GM23338 (cell line): ENCODE measurements around the gene FBN2. TPM values are rescaled to one million over a fixed set of nuclear protein-coding genes. Genes with fewer than 3 reads are reported as not detected.
A peak's percentile ranks its signal among the peaks of the same experiment; 100 is the strongest.

Experiments used
- ATAC-seq: fragments of 200-7000 bp; cut with Tn5 transposase; 3 replicates; pipeline ENCODE4 v1.9.1; 2020
- DNase-seq: peaks from one replicate; pipeline ENCODE4 v3.0.0-alpha.2; 2015; ENCODE audit warnings: low spot score
- H2AFZ ChIP-seq: fragments of 200-600 bp; sonication (generic); 2 replicates; pipeline ENCODE4 v1.8.0; 2016; ENCODE audit warnings: antibody characterized with exemption, mild to moderate bottlenecking, moderate library complexity
- H3F3A ChIP-seq: fragments of 200-600 bp; sonication (generic); replicated peaks from 2 replicates; pipeline ENCODE4 v1.8.0; 2017; ENCODE audit warnings: antibody characterized with exemption, mixed run types, low read depth
- H3K27ac ChIP-seq: fragments of 200-600 bp; sonication (generic); 2 replicates; pipeline ENCODE4 v1.6.1; 2016; ENCODE audit warnings: low read depth
- H3K27me3 ChIP-seq: fragments of 200-600 bp; sonication (generic); 2 replicates; pipeline ENCODE4 v1.8.0; 2016; ENCODE audit warnings: mild to moderate bottlenecking, mixed run types, moderate library complexity; ENCODE audit not compliant: insufficient read depth
- H3K36me3 ChIP-seq: fragments of 200-600 bp; sonication (generic); 2 replicates; pipeline ENCODE4 v1.8.0; 2016; ENCODE audit warnings: mild to moderate bottlenecking; ENCODE audit not compliant: insufficient read depth
- H3K4me1 ChIP-seq: fragments of 200-600 bp; sonication (generic); 2 replicates; pipeline ENCODE4 v1.8.0; 2016; ENCODE audit warnings: mild to moderate bottlenecking, moderate library complexity; ENCODE audit not compliant: insufficient read depth
- H3K4me2 ChIP-seq: fragments of 200-600 bp; sonication (generic); 2 replicates; pipeline ENCODE4 v1.7.1; 2017; ENCODE audit warnings: mixed run types
- H3K4me3 ChIP-seq: fragments of 200-600 bp; sonication (generic); 2 replicates; pipeline ENCODE4 v1.6.1; 2016; ENCODE audit warnings: mixed run types
- H3K79me2 ChIP-seq: fragments of 200-600 bp; sonication (generic); replicated peaks from 2 replicates; pipeline ENCODE4 v1.8.0; 2017; ENCODE audit warnings: mild to moderate bottlenecking; ENCODE audit not compliant: insufficient read depth
- H3K9me2 ChIP-seq: fragments of 200-600 bp; sonication (generic); 2 replicates; pipeline ENCODE4 v1.8.0; 2017; ENCODE audit not compliant: insufficient read depth
- H4K20me1 ChIP-seq: fragments of 200-600 bp; sonication (generic); replicated peaks from 2 replicates; pipeline ENCODE4 v1.8.0; 2017; ENCODE audit warnings: mild to moderate bottlenecking; ENCODE audit not compliant: insufficient read depth
- H3K27ac Mint-ChIP-seq: 2 replicates; pipeline ENCODE4 v1.8.0; 2020; ENCODE audit warnings: inconsistent platforms, mild to moderate bottlenecking, moderate library complexity, mixed read lengths
- H3K27me3 Mint-ChIP-seq: 3 replicates; pipeline ENCODE4 v1.8.0; 2022; ENCODE audit warnings: low read depth, mild to moderate bottlenecking, moderate library complexity, mixed read lengths, inconsistent platforms; ENCODE audit not compliant: insufficient read depth, poor library complexity
- H3K36me3 Mint-ChIP-seq: 3 replicates; pipeline ENCODE4 v1.8.0; 2021; ENCODE audit warnings: low read depth, mild to moderate bottlenecking, inconsistent platforms, moderate library complexity, mixed read lengths
- H3K4me1 Mint-ChIP-seq: 3 replicates; pipeline ENCODE4 v1.8.0; 2020; ENCODE audit warnings: mild to moderate bottlenecking, inconsistent platforms, mixed read lengths
- H3K4me3 Mint-ChIP-seq: 3 replicates; pipeline ENCODE4 v1.8.0; 2021; ENCODE audit warnings: moderate library complexity, mild to moderate bottlenecking, inconsistent platforms, mixed read lengths
- H3K9me3 Mint-ChIP-seq: 3 replicates; pipeline ENCODE4 v1.8.0; 2020; ENCODE audit warnings: moderate library complexity, mild to moderate bottlenecking, inconsistent platforms, mixed read lengths
- CREB1 ChIP-seq: fragments of 250-450 bp; sonication (Bioruptor Pico); IDR thresholded peaks from 2 replicates; pipeline ENCODE4 v1.5.0; 2020; ENCODE audit warnings: low read depth, mild to moderate bottlenecking, moderate library complexity
- CTCF ChIP-seq, 2 experiments: fragments of 200-600 bp in 1 of 2; sonication (generic) in 1 of 2; conservative IDR thresholded peaks; 2 replicates each; pipeline versions ENCODE4 v1.5.1 to v1.6.1; 2016 to 2017; ENCODE audit warnings: antibody characterized with exemption in 2 of 2, low read depth in 2 of 2, mild to moderate bottlenecking in 2 of 2, moderate library complexity in 1 of 2
- EZH2phosphoT487 ChIP-seq: fragments of 200-600 bp; sonication (generic); IDR thresholded peaks from one replicate; pipeline ENCODE4 v1.8.1; 2018; ENCODE audit warnings: antibody characterized with exemption; ENCODE audit not compliant: unreplicated experiment
- NANOG ChIP-seq: IDR thresholded peaks from 2 replicates; pipeline ENCODE4 v1.6.1; 2016; ENCODE audit warnings: antibody characterized with exemption, borderline replicate concordance
- POLR2AphosphoS5 ChIP-seq: IDR thresholded peaks from 2 replicates; pipeline ENCODE4 v1.6.1; 2016; ENCODE audit warnings: antibody characterized with exemption, low read depth
- STAT1 ChIP-seq: IDR thresholded peaks from one replicate; pipeline ENCODE4 v1.6.1; 2016; ENCODE audit warnings: antibody characterized with exemption; ENCODE audit not compliant: unreplicated experiment
- ZNF462 ChIP-seq: fragments of 250-450 bp; sonication (Bioruptor Pico); IDR thresholded peaks from 2 replicates; pipeline ENCODE4 v1.5.0; 2020; ENCODE audit warnings: mild to moderate bottlenecking, moderate library complexity
- polyA plus RNA-seq: library from polyadenylated mRNA; unstranded; fragments of >200 nt; fragmentation: Nextera tagmentation; extraction: Ambion mirVana; gene quantifications from 2 replicates; pipeline ENCODE4 v1.2.1, GENCODE V29; 2016
- total RNA-seq: library from RNA; depleted of rRNA; stranded (reverse); fragments of >200 nt; shearing (Covaris generic); gene quantifications from 2 replicates; pipeline ENCODE4 v1.2.3, GENCODE V29; 2014

The FBN2 gene
- total and polyA plus RNA-seq, 2 experiments from 2014 or later, result 2.6 to 13.6 TPM

- no peak for TF ChIP-seq EZH2phosphoT487
- no peak for TF ChIP-seq CREB1
These were observed 124.7 kb downstream of the FBN2 start (continued) for GRCh38 chr5:128413356-128413755.

- TF ChIP-seq CTCF (conservative IDR thresholded peaks at IDR 0.05; ENCODE audit: low read depth in 2 of 2) (peak; percentile 23 to 44; a peak in 2 of 4 replicates), NANOG (no peak), STAT1 (no peak)
These were observed 125.7 kb downstream of the FBN2 start for GRCh38 chr5:128412145-128412930.

GRCh38 chr5:128409166-128409800 is 128.8 kb downstream of the FBN2 start:
- Mint-ChIP-seq H3K4me3 (no peak overlapping the region), H3K27ac (peak overlapping the region; percentile 79), H3K9me3 (peaks cover 6% of the 10 kb centered on the region; the same call in 2 of the 3 replicates), H3K4me1 (peaks cover 37% of the 10 kb centered on the region; the same call in 2 of the 3 replicates), H3K36me3 (no peaks in the 10 kb centered on the region; the same call in 1 of the 3 replicates), H3K27me3 (peaks cover 2% of the 10 kb centered on the region)
- Histone ChIP-seq H3K36me3 (no peaks in the 10 kb centered on the region), H3K27ac (no peak overlapping the region), H3K9me2 (no peaks in the 10 kb centered on the region), H3F3A (no peaks in the 10 kb centered on the region), H3K27me3 (no peaks in the 10 kb centered on the region), H3K4me2 (peak overlapping the region; percentile 4; the same call in 1 of the 2 replicates), H3K4me3 (no peak overlapping the region), H3K79me2 (no peaks in the 10 kb centered on the region), H2AFZ (no peak overlapping the region), H3K4me1 (peaks cover 31% of the 10 kb centered on the region), H4K20me1 (no peaks in the 10 kb centered on the region)
- ATAC-seq (no peak), DNase-seq (peak; percentile 12)
- peak; percentile 78 for TF ChIP-seq NANOG
- TF ChIP-seq ZNF462 (CRISPR knock-in tag), result no peak
- TF ChIP-seq POLR2AphosphoS5, result no peak

More at GRCh38 chr5:128412145-128412930, 125.7 kb downstream of the FBN2 start:
- Histone ChIP-seq H3K9me2 (no peaks in the 10 kb centered on the region), H3K27ac (no peak overlapping the region), H3K79me2 (no peaks in the 10 kb centered on the region), H4K20me1 (no peaks in the 10 kb centered on the region), H3K4me2 (no peak overlapping the region), H3F3A (no peaks in the 10 kb centered on the region), H3K4me1 (peaks cover 22% of the 10 kb centered on the region), H3K4me3 (no peak overlapping the region), H3K36me3 (no peaks in the 10 kb centered on the region), H2AFZ (no peak overlapping the region), H3K27me3 (no peaks in the 10 kb centered on the region)
- ATAC-seq (peak; percentile 67), DNase-seq (peak; percentile 27)
- Mint-ChIP-seq H3K27me3 (no peaks in the 10 kb centered on the region), H3K9me3 (peaks cover 7% of the 10 kb centered on the region; the same call in 2 of the 3 replicates), H3K27ac (no peak overlapping the region), H3K4me3 (no peak overlapping the region), H3K36me3 (no peaks in the 10 kb centered on the region; the same call in 1 of the 3 replicates), H3K4me1 (peaks cover 28% of the 10 kb centered on the region; the same call in 2 of the 3 replicates)
